Measurements from ENCODE around the gene MGMT.
A peak's percentile ranks its signal among the peaks of the same experiment; 100 is the strongest.

Gene MGMT

DNA sequence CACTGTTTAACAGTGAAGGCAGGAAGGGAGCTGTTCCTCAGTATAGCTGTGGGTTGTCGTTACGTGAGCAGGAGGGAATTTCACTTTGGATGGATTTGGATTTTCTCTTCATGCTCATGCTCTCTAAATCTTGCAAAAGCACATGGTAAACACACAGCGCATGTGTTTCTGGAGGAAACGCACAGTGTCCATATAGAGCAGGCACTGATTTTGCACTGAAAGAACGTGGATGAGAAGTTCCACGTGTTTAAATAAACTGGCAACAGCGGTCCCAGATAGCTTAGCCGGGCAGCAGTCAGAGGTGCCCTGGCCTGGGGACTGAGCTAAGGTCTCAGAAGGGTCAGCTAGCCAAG, 188.6 kb downstream of the MGMT start:
- no peak for DNase-seq (ENCODE audit: low read depth)

DNA sequence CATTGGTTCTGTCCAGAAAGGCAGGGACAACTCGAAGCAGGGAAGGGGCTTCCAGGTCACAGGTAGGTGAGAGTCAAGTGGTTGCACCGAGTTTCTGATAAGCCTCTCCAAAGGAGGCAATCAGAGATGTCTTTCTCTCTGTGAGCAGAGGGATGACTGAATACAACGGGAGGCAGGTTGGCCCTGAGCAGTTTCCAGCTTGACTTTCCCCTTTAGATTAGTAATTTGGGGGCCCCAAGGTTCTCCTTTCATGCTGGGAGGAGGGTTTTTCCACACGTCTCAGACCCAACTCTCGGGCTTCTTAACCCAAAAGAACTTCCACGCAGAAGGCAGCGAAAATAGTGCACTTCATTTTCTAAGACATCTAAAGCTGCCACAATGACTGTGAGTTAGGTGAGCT, 189.6 kb downstream of the MGMT start:
- no peak for DNase-seq (ENCODE audit: low read depth)

DNA sequence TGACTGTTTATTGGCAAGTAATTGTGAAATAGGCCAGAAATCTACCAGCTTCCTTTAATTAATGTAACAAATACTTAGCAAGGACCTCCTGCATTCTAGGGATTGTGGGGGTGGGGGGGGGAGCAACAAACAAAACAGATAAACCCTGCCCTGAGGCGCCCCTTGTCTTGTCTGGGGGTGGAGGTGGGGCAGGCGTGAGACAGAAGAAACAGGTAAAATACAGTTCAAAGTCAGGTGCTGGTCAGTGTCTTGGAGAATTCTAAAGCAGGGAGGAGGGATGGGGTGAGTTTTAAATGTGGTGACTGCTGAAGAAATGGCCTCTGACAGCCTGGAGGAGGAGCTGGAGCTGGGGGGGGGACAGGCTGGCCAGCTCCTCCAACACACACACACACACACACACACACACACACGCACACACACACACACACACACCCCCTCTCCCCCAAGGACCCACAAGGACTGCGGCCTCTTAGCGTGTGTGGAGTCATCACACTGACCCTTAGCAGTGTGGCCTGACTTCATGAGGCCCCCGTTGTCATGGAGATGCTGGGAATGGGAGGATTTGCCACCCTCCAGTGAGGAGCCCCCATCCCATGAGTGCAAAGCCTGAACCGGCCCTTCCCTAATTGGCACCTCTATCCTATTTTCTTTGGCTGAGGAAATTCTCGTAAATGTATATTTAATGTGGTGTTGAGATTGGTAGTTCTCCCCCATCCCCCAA, 190.4 kb downstream of the MGMT start:
- no peak for DNase-seq (ENCODE audit: low read depth)

DNA sequence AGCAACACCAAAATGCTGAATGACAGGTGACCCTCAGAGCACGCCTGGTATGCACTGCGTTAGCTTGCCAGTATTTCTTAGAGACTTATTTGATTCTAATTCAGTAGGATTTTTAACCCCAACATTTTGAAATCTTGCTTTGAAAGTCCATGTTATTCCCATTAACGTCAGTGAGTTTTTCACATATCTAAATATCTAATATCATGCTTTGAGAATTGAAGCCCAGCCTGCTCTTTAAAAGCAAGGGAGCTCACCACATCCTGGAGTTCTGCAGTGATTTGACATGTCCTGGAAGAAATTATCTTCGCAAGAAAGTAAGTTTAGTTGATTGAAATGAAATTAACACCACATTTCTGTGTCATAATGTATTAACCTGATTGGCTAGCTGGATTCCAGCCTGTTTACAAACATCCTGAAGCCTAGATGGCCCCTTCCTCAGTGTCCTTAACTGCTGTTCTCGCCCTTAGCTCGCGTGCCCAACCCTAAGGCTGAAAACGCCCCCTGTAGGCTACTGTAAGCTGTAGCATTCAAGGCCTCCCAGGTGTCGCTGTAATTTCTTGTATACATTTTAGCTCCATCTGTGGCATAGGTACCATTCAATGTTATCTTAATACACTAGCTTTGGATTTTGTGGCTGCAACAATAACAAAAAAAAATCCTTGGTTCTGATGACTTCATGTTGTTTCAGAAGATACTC, 191.5 kb downstream of the MGMT start:
- DNase-seq (ENCODE audit: low read depth), result no peak

DNA sequence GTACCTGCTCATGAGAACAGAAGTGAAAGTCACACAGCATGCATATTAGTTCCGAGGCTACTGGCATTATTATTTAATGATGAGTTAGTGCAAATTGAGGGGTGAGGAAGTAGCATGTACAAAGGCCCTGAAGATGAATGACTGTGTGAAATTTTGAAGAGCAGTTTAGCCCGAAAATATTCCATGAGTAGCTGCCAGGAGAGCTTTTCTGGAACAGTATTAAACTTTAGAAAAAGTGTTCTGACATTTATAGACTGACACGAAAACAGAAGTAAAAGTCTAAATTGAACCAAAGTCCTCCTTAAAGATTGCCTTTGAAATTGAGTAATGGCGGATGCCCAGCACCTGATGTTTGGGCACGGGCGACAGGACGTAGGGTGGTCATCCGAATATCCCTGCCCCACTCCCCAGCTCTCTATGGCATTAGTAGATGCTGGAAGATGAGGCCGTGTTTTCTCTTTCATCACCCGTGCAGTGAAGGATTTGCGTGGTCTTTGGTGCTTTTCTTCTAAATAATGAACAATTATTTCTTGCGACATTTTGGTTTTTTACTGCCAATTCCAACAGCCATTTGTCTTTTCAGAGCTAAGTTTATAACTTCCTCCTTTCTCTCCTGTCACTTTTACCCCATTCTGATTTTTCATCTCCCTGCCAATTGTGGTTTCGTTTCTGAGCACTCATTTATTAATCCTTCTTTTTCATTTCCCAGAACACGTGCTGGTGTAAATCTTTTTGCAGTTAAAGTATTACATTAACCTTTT, 192.6 kb downstream of the MGMT start:
- DNase-seq (ENCODE audit: low read depth), result peak; percentile 10

DNA sequence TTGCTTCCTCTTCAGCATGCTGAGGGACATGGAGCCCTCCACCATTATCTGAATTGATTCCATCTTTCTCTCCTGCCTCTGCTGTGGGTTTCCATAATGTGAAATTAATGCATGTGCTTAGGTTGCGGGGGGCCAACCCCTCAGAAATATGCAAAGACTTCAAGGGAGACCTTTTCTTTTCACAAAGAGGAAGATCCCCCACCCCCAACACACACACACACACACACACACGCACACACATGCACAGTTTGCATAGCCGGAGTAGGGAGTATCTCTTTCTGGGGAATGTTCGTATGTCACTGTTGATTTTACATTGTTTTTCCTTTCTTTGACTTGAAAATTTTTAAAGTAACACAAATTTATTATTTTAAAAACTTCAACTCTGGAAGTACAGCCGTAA, 193.5 kb downstream of the MGMT start:
- no peak for DNase-seq (ENCODE audit: low read depth)

DNA sequence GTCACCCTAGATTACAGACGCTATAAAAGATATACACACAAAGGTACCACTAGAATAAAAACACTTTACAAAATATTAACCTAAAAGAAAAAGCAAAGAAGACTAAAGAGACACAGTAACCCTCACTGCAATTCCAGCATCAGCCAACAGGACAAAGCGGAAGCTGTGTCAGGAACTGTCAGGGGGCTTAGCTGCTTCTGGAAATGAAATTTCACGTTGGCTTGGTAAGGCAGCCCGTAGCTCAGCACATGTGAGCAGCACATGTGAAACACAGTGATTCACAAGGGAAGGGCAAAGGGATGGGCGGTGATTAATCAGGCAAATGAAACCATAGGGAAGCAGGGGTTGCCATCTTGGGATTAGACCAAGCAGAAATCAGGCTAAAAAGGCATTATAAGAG, 195.4 kb downstream of the MGMT start:
- DNase-seq (ENCODE audit: low read depth), result no peak

DNA sequence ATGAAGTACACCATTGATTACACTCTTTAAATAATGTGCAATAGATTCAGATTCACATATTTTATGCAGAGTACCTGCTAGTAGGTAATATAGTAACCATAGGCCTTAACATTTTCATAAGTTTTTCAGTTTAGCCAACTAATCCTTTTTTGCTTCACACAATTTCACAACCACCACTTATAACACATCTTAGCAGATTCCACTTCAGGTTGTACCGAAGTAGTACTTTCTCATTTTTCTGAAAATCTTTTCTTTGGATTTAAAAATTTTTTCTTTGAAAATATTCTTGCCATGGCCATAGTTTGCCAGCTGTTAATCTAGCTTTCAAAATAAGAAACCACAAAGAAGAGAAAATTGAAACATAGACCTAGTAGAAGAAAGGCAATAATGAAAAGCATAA, 203.1 kb downstream of the MGMT start:
- DNase-seq (ENCODE audit: low read depth), result no peak

DNA sequence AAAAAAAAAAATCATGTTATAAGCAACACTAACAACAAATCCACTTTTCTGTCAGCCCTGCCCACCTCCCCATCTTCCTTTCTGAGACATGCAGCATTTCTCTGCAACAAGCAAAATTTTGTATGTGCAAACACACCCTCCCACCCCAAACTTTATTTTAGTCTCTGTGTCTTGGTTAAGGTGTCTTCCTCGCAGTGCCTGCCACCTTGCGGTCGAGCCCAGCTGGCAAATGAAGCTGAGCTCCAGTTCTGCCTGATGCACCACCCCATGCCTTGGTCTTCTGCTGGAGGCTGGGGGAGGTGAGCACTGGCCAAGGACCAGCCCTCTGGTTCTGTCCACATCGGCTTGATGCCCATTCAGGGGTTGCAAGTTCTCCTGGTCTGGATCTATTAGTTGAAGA, 206.3 kb downstream of the MGMT start:
- DNase-seq (ENCODE audit: low read depth), result no peak

DNA sequence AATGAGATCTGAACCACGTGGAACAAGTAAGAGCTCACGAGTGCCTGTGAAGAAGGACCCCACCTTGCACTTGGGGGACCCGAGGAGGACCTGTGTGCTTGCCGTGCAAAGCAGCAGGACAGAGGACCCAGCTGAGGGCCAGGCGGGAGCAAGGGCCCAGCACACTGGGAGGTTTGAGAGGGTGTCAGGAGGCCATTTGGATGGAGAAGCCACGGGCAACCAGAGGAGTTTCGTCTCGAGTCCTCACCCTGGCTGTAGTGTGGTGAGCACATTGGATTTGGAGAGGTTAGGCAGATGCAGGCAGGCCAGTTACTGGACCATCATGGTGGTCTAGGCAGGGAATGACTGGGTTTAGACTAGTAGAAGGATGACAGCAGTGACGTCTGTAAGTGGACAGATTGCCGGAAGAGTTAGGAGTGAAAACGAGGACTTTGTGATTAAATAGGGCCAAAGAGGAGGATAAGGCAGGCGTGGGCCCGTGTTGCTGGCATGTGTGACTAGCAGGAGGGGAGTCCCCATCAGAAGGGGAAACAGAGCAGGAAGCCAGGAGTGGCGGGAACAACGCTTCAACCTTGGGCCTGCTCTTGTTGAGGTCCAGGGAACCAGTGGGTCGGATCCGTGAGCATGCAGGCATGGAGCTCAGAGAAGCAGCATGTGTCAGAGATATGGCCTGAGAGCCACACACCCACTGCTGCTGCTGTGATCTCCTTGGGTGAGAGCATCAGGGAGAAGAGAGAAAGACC, 208.2 kb downstream of the MGMT start:
- no peak for DNase-seq (ENCODE audit: low read depth)

DNA sequence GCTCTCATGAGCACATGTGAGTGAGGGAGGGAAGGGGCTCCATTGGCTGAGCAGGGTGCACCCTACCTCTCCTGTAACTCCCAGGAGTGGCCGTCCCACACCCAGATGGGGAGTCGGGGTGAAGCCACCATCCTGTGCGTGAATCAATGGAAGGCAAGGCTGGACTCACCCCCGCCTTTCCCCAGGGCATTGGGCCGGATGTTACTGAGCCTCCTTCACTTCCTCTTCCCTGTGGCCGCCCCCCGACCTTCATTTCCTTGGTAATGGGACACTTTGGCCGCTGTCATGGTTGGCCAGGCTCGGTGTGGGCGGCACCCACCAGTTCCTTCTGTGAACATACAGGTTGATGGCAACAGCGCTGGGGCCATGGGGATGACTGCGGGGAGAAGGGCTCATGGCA, 209.0 kb downstream of the MGMT start:
- DNase-seq (ENCODE audit: low read depth), result no peak

DNA sequence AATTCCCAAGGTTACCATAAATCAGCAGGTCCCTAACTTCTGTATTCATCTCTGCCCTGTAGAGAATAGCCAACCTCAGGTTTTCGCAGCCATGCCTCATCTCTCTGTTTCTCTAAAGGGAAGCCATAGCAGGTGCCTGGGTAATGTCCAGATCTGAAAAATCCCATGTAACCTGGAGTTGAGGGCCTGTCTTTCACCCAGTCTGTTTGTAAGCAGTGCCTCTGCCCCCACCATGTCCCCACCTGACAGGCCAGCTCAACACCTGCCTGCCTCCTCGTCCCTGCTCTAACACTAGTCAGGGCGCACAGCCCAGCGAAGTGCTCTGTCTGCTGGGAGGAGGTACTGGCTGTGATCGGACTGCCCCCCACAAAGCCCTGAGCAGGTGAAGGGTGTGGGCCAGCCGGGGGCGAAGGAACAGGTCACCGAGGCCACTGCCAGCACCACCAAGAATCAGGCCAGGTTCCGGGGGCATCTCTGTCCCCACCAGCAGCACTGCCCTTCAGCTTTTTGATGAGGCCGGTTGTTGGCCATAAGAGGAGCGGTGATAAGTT, 210.4 kb downstream of the MGMT start:
- no peak for DNase-seq (ENCODE audit: low read depth)

DNA sequence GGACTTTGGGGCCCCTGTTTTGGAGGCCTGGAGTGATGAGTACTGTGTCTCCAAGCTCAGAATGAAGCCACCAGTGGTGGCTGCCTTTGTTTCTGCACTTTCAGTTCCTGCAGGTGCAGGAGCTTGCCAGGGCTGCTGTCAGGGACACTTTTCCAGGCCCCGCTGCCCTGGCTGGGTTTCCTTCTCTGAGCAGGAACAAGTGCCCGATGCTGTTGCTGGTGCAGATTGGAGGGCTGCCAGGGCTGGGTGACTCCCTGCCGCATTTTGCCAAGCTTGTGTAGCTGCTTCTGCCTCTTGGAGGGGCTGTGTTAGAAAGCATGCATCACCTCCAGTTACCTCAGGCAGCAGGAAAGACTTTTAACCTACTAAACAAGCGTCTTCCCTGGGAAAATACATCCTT, 211.1 kb downstream of the MGMT start:
- DNase-seq (ENCODE audit: low read depth), result no peak

DNA sequence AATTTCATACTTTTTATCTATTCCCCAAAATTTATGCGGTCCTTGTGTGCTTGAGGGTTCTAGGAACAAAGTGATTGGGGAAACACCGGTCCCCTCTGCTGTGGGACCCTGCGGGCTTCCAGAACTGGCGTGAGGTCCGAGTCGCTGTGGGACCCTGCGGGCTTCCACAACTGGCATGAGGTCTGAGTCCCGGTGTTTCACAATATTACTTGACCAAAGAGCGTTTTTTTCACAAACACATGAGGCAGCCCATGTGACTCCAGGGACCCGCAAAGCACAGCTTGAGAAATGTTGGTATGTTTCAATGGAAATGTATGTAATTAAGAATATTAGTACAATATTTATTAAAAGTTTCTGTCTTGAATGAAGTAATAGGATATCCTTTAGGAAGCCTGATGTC, 212.2 kb downstream of the MGMT start:
- DNase-seq (ENCODE audit: low read depth), result no peak

DNA sequence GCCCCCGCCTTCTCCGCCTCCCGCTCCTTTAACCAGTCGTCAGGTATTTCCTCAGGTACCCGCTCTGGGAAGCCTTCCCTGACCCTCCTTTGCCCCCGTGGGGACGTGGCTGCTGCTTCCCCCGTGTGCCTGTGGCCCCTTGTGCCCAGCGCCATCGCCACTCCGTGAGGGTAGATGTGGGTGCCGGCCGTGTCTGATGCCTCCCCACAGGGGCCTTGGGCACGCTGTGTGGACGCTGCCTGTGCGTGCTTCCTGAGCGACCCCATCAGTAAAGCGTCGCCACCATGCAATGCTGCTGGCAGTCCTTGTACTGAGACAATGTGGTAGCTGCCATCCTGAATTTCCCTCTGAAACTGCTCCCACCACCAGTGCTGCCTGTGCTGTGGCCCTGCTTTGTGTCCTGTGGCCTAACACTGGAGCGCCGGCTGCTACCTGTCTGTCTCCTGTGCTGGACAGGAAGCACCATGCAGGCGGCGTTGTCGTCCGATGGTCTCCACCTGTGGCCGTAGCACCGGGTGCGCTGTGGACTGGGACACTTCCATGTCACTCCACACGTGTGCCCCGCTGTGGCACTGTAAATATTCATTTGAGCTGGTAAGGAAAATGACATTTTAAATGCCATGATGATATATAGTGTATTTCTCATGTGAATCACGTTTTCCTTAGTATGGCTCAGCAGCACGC, 213.8 kb downstream of the MGMT start:
- no peak for DNase-seq (ENCODE audit: low read depth)

DNA sequence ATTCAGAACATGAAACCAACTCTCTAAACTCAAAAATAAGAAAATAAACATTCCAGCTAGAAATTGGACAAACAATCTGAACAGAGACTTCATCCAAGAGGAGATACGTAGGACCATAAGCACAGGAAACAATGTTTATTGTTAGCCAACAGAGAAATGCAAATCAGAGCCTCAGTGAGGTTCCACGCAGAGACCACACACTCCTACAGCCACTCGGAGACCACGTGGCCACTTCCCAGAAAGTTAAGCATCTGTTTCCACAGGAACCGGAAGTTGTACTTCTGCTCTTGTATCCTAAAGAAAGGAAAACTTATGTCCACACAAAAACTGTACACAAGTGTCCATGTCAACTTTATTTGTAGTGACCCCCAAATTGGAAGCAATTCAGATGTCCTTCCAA, 214.8 kb downstream of the MGMT start:
- no peak for DNase-seq (ENCODE audit: low read depth)

DNA sequence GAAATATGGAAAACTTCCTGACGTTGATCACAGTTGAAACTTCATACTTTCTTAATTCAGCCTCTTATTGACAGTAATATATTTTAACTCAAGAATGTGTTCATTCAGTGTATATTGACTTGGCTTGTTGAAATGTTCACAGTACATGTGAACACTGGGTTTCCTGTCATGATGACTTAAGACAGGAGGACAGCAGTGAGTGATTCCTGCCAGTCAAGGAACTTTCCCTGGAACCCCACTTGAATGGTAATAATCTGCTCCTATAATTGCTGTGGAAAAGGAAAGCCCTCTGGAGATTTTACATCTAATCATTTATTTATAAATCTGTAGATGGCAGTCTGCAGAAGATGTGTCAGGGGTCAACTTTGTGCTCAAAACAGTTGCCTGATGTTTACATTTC, 216.5 kb downstream of the MGMT start:
- no peak for DNase-seq (ENCODE audit: low read depth)

DNA sequence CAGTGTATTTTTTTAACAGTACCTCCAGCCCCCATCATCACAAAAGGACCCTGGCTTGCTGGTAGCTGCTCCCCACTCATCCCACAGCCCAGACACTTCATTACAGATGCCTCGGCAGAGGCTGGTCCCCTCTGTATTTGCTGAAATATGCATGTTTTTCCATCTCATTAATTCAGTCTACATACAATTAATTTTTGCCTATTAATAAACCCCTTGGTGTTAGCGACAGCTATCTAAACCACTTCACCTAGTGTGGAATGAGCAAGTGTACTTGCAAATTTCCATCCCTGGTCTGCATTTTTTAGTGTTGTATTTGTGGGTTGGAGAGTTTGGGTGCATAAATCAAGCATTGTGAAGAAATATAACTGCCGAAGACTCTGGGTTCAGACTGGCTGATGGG, 216.9 kb downstream of the MGMT start:
- DNase-seq (ENCODE audit: low read depth), result no peak

DNA sequence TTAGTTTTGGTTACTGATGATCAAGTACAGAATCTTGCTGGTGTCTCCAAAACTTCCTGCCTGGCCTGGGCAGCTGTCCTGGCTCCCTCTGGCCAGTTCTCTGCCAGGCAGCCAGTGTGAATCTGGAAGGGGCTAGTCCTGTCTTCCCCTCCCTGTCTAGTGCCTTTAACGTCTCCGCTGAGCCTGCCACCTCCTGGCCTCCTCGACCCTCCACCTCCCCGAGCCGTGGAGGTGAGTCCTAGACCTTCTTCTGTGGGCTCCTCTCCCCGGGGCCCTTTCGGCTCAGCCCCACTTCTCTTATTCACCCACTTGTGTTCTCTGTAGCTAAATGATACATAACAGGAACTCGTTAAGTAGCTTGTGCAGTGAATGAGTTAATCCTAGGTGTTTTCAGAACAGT, 218.2 kb downstream of the MGMT start:
- no peak for DNase-seq (ENCODE audit: low read depth)

DNA sequence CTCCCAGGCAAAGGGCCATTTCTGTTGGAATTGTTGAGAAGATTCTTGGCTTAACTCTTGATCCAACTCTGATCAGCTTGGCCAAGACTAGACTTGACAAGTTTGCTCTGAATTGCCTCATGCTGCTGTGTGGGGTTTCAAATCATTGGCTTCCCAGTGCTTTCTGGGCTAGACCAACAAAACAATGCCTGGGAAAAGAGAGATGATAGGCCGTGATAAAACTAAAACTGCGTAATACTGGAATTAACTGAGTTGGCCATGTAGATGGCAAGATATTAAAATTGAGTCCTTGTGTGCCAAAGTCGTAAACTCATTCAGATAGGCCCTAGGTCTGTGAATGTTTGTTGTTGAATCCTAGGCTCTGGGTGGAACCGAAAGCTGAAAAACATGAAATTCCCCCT, 222.6 kb downstream of the MGMT start:
- peak; percentile 4 for DNase-seq (ENCODE audit: low read depth)

DNA sequence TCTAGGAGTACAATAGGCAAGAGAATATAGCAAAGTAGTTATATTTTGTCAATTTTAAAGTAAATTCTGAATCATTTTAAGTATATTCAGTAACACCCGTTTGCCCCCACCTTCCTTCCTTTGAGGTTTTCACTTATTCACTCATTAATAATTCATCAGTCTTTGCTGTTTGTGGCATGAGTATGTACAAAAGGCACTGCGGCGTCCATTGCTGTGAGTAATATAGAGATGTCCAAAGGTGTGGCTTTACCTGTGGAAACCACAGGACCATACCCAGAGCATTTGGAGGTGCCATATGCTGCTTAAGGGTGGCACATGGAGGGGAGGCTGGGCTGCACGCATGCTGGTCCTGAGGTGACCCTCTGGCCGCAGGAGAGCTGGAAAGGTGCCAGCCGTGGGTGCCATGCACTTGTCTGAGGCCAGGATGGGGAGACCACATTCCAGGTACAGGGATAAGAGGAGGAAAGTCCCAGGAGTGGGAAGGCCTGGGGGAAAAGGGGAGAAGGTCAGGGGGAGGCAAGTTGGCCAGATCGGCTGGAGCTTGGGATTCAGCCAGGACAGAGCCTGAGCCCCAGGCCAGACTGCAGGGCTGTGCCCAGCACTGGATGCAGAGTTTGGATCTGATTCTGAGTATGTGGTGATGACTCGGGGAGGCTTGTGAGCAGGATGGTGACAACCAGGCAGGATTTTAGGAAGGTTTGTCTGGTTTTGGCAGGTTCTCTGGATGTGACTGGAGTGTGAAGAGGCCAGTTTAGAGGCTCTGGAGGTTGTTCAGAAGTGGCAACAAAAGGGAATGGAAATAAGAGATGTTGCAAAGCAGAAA, 223.4 kb downstream of the MGMT start:
- no peak for DNase-seq (ENCODE audit: low read depth)
